Left ventricle myocardium inferior (tissue), 1 donor: ENCODE measurements around the gene SNX9. TPM values are rescaled to one million over a fixed set of nuclear protein-coding genes. Genes with fewer than 3 reads are reported as not detected.
"Not testable (repeated sequence)": the region's sequence is repeated elsewhere in the genome, so short reads cannot be mapped to it uniquely, and the experiment has no call there.

Experiments
- DNase-seq: peaks from one replicate; pipeline ENCODE4 v3.0.0-alpha.2; 2020
- H3K27ac ChIP-seq: fragments of 200-600 bp; replicated peaks from 2 replicates; pipeline ENCODE4 v1.8.0; 2021
- H3K27me3 ChIP-seq: fragments of 200-600 bp; 2 replicates; pipeline ENCODE4 v1.8.0; 2021; ENCODE audit warnings: low read depth
- H3K36me3 ChIP-seq: fragments of 200-600 bp; 2 replicates; pipeline ENCODE4 v1.8.0; 2021
- H3K4me1 ChIP-seq: fragments of 200-600 bp; 2 replicates; pipeline ENCODE4 v1.8.0; 2021
- H3K4me3 ChIP-seq: fragments of 200-600 bp; 2 replicates; pipeline ENCODE4 v1.8.0; 2021; ENCODE audit warnings: mild to moderate bottlenecking, moderate library complexity
- H3K9me3 ChIP-seq: fragments of 200-600 bp; replicated peaks from 2 replicates; pipeline ENCODE4 v1.8.0; 2021
- CTCF ChIP-seq: fragments of 200-600 bp; IDR thresholded peaks from 2 replicates; pipeline ENCODE4 v1.8.0; 2021; ENCODE audit warnings: antibody characterized with exemption, mild to moderate bottlenecking, borderline replicate concordance
- intact Hi-C: fragments of 100-400 bp; cut with micrococcal nuclease; formaldehyde crosslinking; loops from one replicate; pipeline ENCODE4 v1.11.0; 2022
- total RNA-seq: library from RNA; stranded (reverse); fragmentation: NEBNext Ultra II Directional; extraction: Animal tissue kit (Norgen Biotek cat#: 25700); gene quantifications from one replicate; pipeline ENCODE4 v1.2.1, GENCODE V29; 2021
- donor health status: DM: no; HTN: yes; CAD: no; lungs with severe emphysema.

Gene SNX9
- total RNA-seq, 1 donor from 2014 or later: 31.9 TPM

DNA sequence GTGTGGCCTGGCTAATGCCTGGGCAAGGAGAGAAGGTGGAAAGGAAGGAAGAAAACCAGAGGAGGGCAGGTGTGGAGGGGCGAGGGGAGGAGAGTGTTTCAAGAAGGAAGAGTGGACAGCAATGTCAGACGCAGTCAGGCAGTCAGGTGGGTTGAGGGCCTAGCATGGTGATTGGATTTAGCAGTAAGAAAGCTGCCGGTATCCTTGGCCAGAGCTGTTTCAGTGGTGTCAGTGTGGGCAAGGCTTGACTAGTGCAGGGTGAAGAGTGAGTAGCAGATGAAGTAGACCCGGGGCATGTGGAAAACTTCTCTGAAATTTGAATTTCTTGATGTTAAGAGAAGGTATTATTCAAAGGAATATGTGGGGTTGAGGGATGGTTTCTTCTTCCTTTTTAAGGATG, 27.0 kb downstream of the SNX9 start:
- peaks cover 26% of the 10 kb centered on the region for H3K9me3 ChIP-seq
- no peak overlapping the region for H3K4me3 ChIP-seq
- intact Hi-C loops: no loop called here
- H3K27ac ChIP-seq: no peak overlapping the region
- no peak for DNase-seq
- no peaks in the 10 kb centered on the region for H3K36me3 ChIP-seq
- H3K27me3 ChIP-seq: no peaks in the 10 kb centered on the region
- no peak for TF ChIP-seq CTCF
- H3K4me1 ChIP-seq: peaks cover 57% of the 10 kb centered on the region

- Histone ChIP-seq H3K36me3 (no peaks in the 10 kb centered on the region), H3K9me3 (peaks cover 30% of the 10 kb centered on the region), H3K27me3 (no peaks in the 10 kb centered on the region), H3K4me1 (peaks cover 36% of the 10 kb centered on the region), H3K4me3 (no peak overlapping the region), H3K27ac (no peak overlapping the region)
- TF ChIP-seq CTCF: no peak
- DNase-seq: no peak
- intact Hi-C loops: no loop called here
Observed at GRCh38 chr6:157853018-157853805, 30.2 kb downstream of the SNX9 start.

- Histone ChIP-seq H3K9me3 (peaks cover 30% of the 10 kb centered on the region), H3K4me3 (no peak overlapping the region), H3K4me1 (peaks cover 28% of the 10 kb centered on the region), H3K36me3 (no peaks in the 10 kb centered on the region), H3K27ac (no peak overlapping the region), H3K27me3 (no peaks in the 10 kb centered on the region)
- DNase-seq: no peak
- intact Hi-C loops: no loop called here
- TF ChIP-seq CTCF: no peak
Observed at GRCh38 chr6:157853902-157854502, 31.0 kb downstream of the SNX9 start.

GRCh38 chr6:157855325-157855724, 32.3 kb downstream of the SNX9 start:
- H3K9me3 ChIP-seq: peaks cover 30% of the 10 kb centered on the region
- no peaks in the 10 kb centered on the region for H3K36me3 ChIP-seq
- H3K27ac ChIP-seq: no peak overlapping the region
- DNase-seq: no peak
- H3K27me3 ChIP-seq: no peaks in the 10 kb centered on the region
- intact Hi-C loops: no loop called here
- no peak for TF ChIP-seq CTCF
- peaks cover 25% of the 10 kb centered on the region for H3K4me1 ChIP-seq
- H3K4me3 ChIP-seq: no peak overlapping the region

DNA sequence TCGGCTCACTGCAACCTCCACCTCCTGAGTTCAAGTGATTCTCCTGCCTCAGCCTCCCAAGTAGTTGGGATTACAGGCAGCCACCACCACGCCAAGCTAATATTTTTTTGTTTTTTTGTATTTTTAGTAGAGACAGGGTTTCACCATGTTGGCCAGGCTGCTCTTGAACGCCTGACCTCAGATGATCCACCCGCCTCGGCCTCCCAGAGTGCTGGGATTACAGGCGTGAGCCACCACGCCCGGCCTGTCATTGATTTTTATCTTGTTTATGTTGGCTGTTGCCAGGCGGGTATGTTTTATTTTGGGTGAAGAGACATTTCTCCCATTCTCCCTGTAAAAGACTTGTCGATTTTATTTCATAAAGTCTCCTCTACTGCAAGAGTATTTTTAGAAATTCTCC, 32.8 kb downstream of the SNX9 start:
- H3K27me3 ChIP-seq, H3K36me3 ChIP-seq, DNase-seq, intact Hi-C loops, H3K27ac ChIP-seq, H3K4me3 ChIP-seq: not testable (repeated sequence)
- Histone ChIP-seq H3K4me1 (peaks cover 25% of the 10 kb centered on the region), H3K9me3 (peaks cover 30% of the 10 kb centered on the region)

- H3K36me3 ChIP-seq, H3K27me3 ChIP-seq, intact Hi-C loops, DNase-seq, H3K4me3 ChIP-seq, H3K9me3 ChIP-seq, H3K27ac ChIP-seq: not testable (repeated sequence)
- H3K4me1 ChIP-seq: peaks cover 53% of the 10 kb centered on the region
Observed at GRCh38 chr6:157858664-157859063, 35.6 kb downstream of the SNX9 start.
